Brain pericyte (primary cell): Measurements from ENCODE around the gene CTXND1.
"Not testable (repeated sequence)": the region's sequence is repeated elsewhere in the genome, so short reads cannot be mapped to it uniquely, and the experiment has no call there.

ENCODE experiments used
- DNase-seq: peaks from one replicate; pipeline ENCODE4 v3.0.0-alpha.2; 2012; ENCODE audit warnings: low read depth, low spot score

CTXND1 gene

DNA sequence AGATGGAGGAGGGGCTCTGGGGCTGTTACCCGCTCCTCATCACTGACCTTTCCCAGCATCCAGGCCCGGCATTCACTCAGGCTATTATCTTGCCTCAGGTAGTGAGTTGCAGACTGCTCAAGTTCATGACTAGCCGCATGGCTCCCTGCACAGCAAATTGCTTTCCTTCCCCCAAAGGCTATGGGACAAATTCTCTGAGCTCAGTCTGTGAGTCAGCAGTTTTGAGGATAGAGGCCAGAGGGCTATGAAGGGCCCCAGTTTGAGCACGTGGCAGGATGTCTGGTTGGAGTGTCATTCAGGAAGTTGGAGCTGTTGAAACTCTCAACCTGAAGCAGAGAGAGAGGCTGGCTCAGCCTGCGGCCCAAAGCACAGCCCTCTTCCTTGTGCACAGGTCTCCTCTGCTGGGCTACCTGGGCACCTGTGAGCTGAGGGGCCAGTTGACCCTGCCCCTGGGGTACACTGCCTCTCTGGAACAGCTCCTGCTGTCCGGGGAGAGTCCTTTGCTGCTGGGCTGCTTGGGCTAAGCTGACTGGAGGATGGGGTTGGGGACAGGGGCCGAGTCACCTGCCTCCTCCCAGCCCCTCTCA lies 91.3 kb downstream of the CTXND1 start:
- no peak for DNase-seq

DNA sequence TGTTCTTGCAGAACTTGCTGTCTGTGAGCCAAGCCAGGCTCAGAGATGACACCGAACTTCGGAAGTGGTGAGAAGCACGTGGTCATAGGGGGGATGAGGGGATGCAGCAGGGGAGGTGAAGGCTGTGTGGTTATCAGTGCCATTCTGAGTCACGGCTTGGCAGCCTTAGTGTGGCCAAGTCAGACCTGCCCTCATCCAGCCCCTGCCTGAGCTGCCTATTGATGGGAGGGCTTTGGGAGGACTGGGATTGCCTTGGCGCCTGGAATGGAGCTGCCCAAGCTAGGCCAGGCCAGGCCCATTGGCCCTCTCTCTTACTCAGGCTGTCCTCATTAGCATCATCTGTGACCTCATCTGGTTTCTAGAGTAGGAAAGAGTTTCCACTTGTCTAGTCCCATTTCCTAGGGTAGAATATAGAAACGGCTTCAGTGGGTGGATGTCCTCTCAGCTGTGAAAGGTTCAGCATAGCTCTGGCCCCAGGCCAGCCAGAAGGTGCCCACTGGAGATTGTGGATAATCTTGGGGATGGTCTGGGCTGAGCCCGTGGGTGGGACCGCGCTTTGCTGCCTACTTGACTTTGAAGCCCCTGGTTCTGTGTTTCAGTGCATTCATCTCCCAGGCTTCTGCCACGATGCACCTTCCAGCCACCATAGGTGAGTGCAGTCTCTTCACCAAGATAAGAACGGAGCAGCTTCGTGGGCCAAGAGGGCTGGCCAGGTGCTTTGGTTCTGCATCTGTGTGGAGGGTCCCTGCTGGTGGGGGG lies 92.0 kb downstream of the CTXND1 start:
- no peak for DNase-seq

DNA sequence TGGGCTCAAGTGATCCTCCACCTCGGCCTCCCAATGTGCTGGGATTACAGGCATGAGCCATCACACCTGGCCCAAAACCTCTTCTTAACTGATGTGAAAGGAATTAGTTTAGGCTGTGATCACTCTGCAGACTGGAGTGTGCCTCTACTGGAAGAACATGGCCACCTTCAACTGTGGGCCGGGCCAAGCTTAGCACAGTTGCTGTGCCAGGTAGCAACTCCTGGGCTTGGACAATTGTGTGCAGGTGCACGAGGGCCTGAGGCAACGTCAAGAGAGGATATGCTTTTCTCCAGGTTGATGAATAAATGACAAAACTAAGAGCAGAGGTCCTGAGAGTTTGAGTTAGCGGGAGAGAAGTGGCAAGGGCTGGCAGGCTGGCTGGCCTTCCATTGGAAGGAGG lies 92.7 kb downstream of the CTXND1 start:
- DNase-seq, result no peak

DNA sequence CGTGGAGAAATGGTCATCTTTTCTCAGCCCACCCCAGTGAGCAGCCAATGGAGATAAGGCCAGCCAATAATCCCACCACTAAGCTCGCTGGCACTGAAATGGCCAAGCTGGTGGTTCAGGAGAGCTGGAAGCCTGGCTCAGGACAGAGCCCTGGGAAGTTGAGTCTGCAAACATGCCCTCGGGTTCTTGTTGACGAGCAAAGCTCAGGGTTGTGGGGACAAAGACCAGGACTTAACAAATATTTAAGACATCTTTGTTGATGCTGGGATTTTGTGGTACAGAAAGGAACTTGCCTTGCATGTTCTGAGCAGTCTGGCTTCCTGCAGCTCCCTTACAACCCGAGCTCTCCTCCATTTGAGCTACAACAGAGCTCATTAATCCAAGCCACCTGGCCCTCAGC lies 94.8 kb downstream of the CTXND1 start:
- DNase-seq, result no peak

DNA sequence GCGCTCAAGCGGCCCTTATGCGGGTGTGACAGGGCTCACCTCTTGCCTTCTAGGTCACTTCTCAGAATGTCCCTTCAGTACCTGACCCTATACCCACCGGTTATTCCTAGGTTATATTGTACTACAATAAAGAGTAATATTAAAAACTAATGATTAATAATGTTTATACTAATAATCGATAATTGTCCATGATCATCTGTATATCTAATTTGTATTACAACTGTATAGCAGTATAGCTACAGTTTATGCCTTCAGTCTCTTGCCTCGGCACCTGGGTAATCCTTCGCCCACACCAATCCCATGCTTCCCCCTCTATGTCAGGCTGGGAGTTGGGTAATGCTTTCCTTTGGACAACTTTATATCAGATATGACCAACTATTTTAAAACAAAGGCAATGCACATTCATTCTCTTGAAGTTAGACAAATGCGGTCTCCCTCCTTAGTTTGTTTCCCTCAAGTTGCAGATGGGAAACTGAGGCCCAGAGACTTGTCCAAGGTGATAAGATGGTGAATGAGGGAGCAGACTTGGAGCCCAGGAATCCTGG lies 95.8 kb downstream of the CTXND1 start:
- no peak for DNase-seq

DNA sequence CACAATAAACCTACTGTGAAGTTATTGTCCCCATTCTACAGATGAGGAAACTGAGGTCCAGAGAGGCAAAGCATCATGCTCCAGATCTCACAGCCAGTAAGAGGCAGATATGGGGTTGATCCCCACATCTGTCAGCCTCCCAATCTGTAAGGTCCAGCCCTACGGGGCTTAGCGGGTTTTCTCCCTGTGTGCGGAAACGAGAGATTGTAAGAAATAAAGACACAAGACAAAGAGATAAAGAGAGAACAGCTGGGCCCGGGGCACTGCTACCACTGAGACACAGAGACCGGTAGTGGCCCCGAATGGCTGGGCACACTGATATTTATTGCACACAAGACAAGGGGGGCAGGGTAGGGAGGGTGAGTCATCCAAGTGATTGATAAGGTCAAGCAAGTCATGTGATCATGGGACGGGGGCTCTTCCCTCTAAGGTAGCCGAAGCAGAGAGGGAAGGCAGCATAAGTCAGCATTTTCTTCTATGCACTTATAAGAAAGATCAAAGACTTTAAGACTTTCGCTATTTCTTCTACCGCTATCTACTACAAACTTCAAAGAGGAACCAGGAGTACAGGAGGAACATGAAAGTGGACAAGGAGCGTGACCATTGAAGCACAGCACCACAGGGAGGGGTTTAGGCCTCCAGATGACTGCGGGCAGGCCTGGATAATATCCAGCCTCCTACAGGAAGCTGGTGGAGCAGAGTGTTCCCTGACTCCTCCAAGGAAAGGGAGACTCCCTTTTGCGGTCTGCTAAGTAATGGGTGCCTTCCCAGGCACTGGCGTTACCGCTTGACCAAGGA lies 96.4 kb downstream of the CTXND1 start:
- not testable (repeated sequence) for DNase-seq

DNA sequence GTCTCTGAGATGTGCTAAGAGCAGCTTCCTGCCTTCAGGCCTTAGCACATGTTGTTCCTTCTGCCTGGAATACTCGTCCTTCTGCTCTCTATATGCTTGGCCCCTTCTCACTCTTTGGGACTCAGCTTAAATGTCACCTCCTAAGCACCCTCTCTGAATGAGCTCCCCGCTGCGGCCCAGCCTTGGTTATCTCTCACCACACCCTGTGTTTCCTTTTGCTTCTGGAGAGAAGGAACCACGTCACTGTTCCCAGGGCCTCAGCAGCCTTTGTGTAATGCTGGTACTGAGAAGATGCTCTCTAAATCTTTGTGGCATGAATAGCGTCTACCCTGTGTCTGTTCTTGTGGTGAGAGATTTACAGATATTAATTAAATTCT lies 97.0 kb downstream of the CTXND1 start:
- DNase-seq, result no peak

DNA sequence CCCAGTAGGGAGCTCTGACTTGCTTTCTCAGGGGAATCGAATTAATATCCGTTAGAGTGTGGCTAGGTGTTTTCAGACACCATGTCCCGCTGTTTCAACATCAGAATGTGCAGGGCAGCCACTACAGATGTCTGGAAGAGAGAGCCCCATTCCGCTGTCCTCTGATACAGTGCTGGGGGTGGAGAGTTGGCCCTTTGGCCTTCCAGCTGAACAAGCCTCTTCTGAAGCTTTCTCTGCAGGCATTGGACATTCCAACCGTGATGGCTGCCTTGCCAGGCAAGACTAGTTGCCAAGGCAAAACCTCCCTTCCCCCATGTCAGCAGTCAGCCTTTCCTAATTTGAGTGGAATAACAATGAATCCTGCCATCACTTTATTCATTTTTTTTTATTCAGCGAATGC lies 97.7 kb downstream of the CTXND1 start:
- DNase-seq, result no peak

DNA sequence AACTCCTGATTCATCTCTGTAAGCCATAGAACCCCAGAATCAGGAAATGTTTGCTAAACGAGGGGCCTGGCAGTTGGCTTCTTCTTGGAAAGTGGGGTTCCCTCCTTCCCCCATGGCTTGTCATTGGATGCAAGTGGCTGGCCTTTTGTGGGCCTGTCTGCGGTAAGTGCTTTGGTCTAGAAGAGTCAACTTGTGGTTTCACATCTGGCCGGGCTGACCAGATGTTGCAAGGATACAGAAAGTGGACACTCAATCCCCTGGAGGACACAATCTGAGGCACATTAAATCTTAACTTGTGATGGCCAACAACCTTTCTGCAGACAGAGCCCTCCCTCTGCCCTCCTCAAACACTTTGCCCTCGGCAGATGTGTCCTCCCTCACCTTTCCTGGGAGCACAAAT lies 98.1 kb downstream of the CTXND1 start:
- DNase-seq, result no peak

DNA sequence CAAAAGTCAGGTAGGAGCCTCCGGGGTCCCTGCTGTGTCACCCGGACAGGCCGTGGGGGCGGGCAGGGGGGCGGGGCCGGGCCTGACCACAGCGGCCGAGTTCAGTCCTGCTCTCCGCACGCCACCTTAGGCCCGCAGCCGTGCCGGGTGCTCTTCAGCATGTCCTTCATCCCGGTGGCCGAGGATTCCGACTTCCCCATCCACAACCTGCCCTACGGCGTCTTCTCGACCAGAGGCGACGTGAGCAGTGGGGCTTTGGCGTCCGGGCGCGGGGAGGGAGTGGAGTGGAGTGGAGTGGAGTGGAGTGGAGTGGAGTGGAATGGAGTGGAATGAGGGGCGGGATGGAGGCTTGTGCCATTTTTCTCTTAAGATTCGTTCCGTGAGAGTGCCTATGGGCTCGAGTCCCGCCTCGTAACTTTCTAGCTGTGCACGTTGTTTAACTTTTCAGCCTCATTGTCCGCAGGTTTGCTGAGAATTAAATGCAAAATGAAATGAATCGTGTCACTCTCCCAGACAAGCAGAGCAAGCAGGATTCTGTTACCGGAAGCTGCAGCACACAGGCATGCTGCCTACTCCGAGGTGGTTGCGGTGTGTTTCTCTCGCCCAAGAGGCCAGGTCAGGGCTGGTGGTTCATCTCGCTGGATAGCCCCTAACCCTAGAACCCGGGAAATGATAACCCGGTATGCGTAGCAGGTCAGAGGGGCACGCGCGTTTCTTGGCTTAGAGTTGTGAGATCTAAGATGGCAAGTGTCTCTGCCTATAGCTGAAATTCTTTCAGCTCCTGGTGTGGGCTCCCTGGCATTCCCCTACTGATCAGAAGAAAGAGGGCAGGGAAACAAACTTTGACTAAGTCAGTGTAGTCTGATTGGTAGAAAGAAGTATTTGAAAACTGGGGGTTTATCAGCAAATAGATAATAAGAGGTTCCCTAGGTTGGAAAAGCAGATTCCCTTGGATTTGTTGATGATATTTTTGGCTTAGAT lies 98.8 kb downstream of the CTXND1 start, which contains the start of gene FAH:
Gene FAH (plus strand): TSS at position 104 of the 981 bp plus-strand sequence. CDS start 56 bp downstream, at position 160.
- DNase-seq, result peak; percentile 20

DNA sequence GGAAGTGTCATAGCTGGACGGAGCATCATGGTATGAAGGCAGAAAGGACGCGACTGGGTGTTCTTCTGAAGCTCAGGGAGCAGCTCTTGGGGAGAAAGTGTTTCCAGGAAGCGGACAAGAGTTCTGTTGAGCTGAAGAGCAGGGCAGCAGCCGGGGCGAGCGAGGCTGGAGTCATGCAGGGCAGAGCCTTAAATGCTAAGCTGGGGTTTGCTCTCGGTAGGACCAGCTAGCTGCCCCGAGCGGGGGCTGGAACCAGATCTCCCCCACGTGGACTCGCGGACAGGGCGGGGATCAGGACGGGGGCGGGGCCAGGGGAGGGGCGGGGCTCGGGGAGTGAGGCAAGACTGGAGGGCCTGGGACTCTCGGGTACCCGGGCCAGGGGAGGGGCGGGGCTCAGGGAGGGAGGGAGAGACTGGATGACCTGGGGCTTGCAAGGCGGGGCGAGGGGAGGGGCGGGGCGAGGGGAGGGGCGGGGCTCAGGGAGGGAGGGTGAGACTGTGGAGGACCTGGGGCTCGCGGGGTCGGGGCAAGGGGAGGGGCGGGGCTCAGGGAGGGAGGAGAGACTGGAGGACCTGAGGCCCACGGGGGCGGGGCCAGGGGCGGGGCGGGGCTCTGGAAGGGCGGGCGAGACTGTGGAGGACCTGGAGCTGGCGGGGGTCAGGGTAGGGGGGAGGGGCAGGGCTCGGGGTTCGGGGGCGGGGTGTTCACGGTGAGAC lies 99.7 kb downstream of the CTXND1 start:
- peak; percentile 50 for DNase-seq

DNA sequence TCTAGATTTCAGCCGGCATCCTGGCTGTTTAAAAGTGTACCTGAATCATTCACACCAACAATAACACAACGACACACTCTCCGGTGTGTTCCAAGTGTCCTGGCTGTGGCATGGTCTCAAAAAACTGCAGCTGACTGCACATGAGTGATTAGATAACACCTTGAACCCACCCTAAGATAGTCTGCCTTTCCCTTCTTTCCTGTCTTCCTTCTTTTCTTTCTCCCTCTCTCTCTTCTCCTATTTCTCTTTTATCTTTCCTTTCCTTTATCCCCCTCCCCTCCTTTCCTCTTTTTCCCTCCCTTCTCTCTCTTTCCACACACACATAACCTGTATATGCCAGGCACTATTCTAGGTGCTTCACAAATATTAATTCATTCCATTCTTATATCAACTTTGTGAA lies 100.4 kb downstream of the CTXND1 start:
- no peak for DNase-seq

DNA sequence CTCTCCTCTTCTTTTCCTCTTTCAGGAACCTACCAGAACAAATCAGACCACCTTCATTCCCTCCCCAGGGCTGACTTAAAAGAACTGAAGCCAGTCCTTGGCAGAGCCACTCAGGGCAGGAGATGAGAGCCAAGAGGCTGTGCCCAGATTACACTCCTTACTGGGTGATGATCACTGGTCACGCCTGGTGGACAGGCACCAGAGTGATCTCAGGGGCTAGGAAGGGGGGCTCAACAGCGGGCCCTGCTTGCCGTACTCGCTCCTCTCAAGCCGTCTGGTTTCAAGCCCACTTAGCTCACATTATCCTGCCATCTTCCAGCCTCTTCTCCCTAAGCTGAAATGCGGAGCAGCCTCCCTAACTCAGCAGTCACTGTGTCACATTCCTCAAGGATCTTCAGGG lies 100.9 kb downstream of the CTXND1 start:
- DNase-seq, result no peak
